H1 (cell line): Measurements from ENCODE around the gene PRKCH. TPM values are rescaled to one million over a fixed set of nuclear protein-coding genes. Genes with fewer than 3 reads are reported as not detected.

Experiments used
- RAD21 ChIP-seq, 2 experiments: IDR thresholded peaks in 1 of 2; conservative IDR thresholded peaks in 1 of 2; 2 replicates each; pipeline ENCODE4 v1.6.1; 2011; ENCODE audit warnings: low read depth in 2 of 2, low read length in 2 of 2, improper control_type of control experiment in 1 of 2, inconsistent platforms in 1 of 2, mild to moderate bottlenecking in 1 of 2, moderate library complexity in 1 of 2
- polyA plus RNA-seq, 7 experiments: library from polyadenylated mRNA; depleted of rRNA in 3 of 7; stranded (reverse) in 5 of 7; unstranded in 2 of 7; fragments of >200 nt in 5 of 7; fragments of 200-250 nt in 2 of 7; gene quantifications; 1 replicate in 5 of 7; 2 replicates in 1 of 7; 4 replicates in 1 of 7; pipeline versions ENCODE4 v1.2.1 to v1.2.3, GENCODE V29; 2011 to 2013; ENCODE audit warnings: missing spikeins in 2 of 7, mixed read lengths in 2 of 7
- total RNA-seq: library from RNA; stranded (reverse); fragmentation: NEBNext Ultra II Directional; extraction: Animal tissue kit (Norgen Biotek cat#: 25700); gene quantifications from 2 replicates; pipeline ENCODE4 v1.2.1, GENCODE V29; 2021

PRKCH gene
- total and polyA plus RNA-seq, 2 of the 8 experiments (the other 6 are each of a cell fraction or from before 2014, with no cell fraction given), result 6.4 to 7.0 TPM

DNA sequence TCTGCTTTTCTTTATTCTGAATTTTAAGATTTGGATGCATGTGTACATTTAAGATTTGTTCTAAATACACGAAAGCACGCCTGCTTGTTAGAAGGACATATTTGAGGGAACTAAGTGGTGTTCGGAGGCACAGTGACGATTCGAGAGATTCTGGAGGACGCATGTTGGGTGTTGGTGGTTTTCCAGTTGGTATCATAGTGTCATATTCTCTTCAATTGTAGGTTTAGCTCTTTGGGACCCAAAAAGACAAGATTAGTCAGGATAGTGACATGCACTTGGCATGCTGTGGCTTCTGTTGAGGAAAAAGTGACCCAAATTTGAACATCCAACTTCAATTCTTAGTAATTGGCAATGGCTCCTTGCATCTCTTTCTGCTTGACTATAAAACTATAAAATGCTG, 30.1 kb downstream of the PRKCH start (continued):
- no peak for TF ChIP-seq RAD21 (IDR thresholded peaks at IDR 0.05 in 1 of 2, conservative IDR thresholded peaks at IDR 0.05 in 1 of 2; ENCODE audit: low read depth in 2 of 2, low read length in 2 of 2)
